PC-9 (cell line): ENCODE results near the gene OR8G5. TPM values are rescaled to one million over a fixed set of nuclear protein-coding genes. Genes with fewer than 3 reads are reported as not detected.

Experiments
- BruUV-seq: library from RNA; stranded (reverse); fragments of 400-500 nt; replicated peaks from 2 replicates; lab custom pipeline; 2021; lab: Mats Ljungman, UMichigan
- CTCF ChIA-PET: fragments of 300-600 bp; sonication (Branson Sonifier 250); formaldehyde crosslinking; loops from one replicate; lab custom pipeline; 2022; ENCODE audit warnings: antibody characterized with exemption; lab: Charles Lee
- POLR2A ChIA-PET: fragments of 300-600 bp; sonication (Branson Sonifier 250); formaldehyde crosslinking; loops from one replicate; lab custom pipeline; 2022; ENCODE audit warnings: antibody characterized with exemption; ENCODE audit not compliant: unreplicated experiment; lab: Charles Lee
- DNase-seq, 2 experiments: peaks; one replicate each; pipeline versions ENCODE4 v3.0.0 to v3.0.0-alpha.2; 2015 to 2022; ENCODE audit warnings: mixed read lengths in 1 of 2
- H2AFZ ChIP-seq: fragments of 200-600 bp; sonication (generic); 2 replicates; pipeline ENCODE4 v1.8.1; 2017; ENCODE audit warnings: antibody characterized with exemption
- H3F3A ChIP-seq: fragments of 200-600 bp; sonication (generic); 2 replicates; pipeline ENCODE4 v1.8.1; 2017; ENCODE audit warnings: antibody characterized with exemption, mild to moderate bottlenecking, low read depth; ENCODE audit not compliant: insufficient read depth
- H3K27ac ChIP-seq: fragments of 200-600 bp; sonication (generic); 2 replicates; pipeline ENCODE4 v1.6.1; 2016; ENCODE audit warnings: mixed run types
- H3K27me3 ChIP-seq: fragments of 200-600 bp; sonication (generic); 2 replicates; pipeline ENCODE4 v1.6.1; 2016; ENCODE audit warnings: low read depth, mixed run types; ENCODE audit not compliant: insufficient read depth
- H3K36me3 ChIP-seq: fragments of 200-600 bp; sonication (generic); 2 replicates; pipeline ENCODE4 v1.6.1; 2016; ENCODE audit warnings: low read depth, mixed run types
- H3K4me1 ChIP-seq: fragments of 200-600 bp; sonication (generic); replicated peaks from 2 replicates; pipeline ENCODE4 v1.6.1; 2016; ENCODE audit warnings: mixed run types; ENCODE audit not compliant: insufficient read depth
- H3K4me2 ChIP-seq: fragments of 200-600 bp; sonication (generic); 2 replicates; pipeline ENCODE4 v1.6.1; 2017; ENCODE audit warnings: mixed run types
- H3K4me3 ChIP-seq: fragments of 200-600 bp; sonication (generic); 2 replicates; pipeline ENCODE4 v1.6.1; 2016; ENCODE audit warnings: mixed run types
- H3K79me2 ChIP-seq: fragments of 200-600 bp; sonication (generic); 2 replicates; pipeline ENCODE4 v1.6.1; 2017; ENCODE audit warnings: low read depth, mixed run types
- H3K9me2 ChIP-seq: fragments of 200-600 bp; sonication (generic); 2 replicates; pipeline ENCODE4 v1.8.1; 2017; ENCODE audit warnings: mild to moderate bottlenecking; ENCODE audit not compliant: insufficient read depth
- H3K9me3 ChIP-seq: fragments of 200-600 bp; sonication (generic); 2 replicates; pipeline ENCODE4 v1.8.1; 2016; ENCODE audit warnings: low read depth; ENCODE audit not compliant: insufficient read depth
- H4K20me1 ChIP-seq: fragments of 200-600 bp; sonication (generic); 2 replicates; pipeline ENCODE4 v1.8.1; 2017; ENCODE audit not compliant: insufficient read depth
- CTCF ChIP-seq: fragments of 200-600 bp; sonication (generic); conservative IDR thresholded peaks from 2 replicates; pipeline ENCODE4 v1.6.1; 2017; ENCODE audit warnings: mixed run types, antibody characterized with exemption, mild to moderate bottlenecking, moderate library complexity
- EZH2 ChIP-seq: fragments of 200-600 bp; sonication (generic); IDR thresholded peaks from 2 replicates; pipeline ENCODE4 v1.8.0; 2017; ENCODE audit warnings: antibody characterized with exemption, low read depth
- intact Hi-C: fragments of 100-400 bp; cut with micrococcal nuclease; formaldehyde crosslinking; loops from one replicate; pipeline ENCODE4 v1.10.0; 2022; ENCODE audit not compliant: unreplicated experiment
- total RNA-seq: library from RNA; stranded (reverse); gene quantifications from 2 replicates; pipeline ENCODE4 v1.2.3, GENCODE V29; 2021

The OR8G5 gene
- total RNA-seq, 1 experiment from 2014 or later: not detected

- CTCF ChIA-PET: no interaction called here
- Histone ChIP-seq H3F3A (no peaks in the 10 kb centered on the region), H2AFZ (no peak overlapping the region), H3K4me1 (no peaks in the 10 kb centered on the region), H3K36me3 (no peaks in the 10 kb centered on the region), H3K27me3 (no peaks in the 10 kb centered on the region), H3K27ac (no peak overlapping the region), H3K9me2 (0 out of 2 replicates have a peak, but pooled peaks cover 2% of the 10 kb centered on the region), H3K4me2 (no peak overlapping the region), H3K79me2 (no peaks in the 10 kb centered on the region), H3K9me3 (no peaks in the 10 kb centered on the region), H3K4me3 (no peak overlapping the region), H4K20me1 (no peaks in the 10 kb centered on the region)
- TF ChIP-seq EZH2 (no peak), CTCF (no peak)
- no peak for DNase-seq
- intact Hi-C loops: no loop called here
- no TSS peak for BruUV-seq
- POLR2A ChIA-PET: no interaction called here
These were observed 38.5 kb downstream of the OR8G5 start for GRCh38 chr11:124294687-124295086.

GRCh38 chr11:124296016-124296415 lies 39.8 kb downstream of the OR8G5 start:
- ChIA-PET CTCF (no interaction called here), POLR2A (no interaction called here)
- Histone ChIP-seq H3K9me2 (0 out of 2 replicates have a peak, but pooled peaks cover 2% of the 10 kb centered on the region), H3K36me3 (no peaks in the 10 kb centered on the region), H3K79me2 (no peaks in the 10 kb centered on the region), H3K9me3 (no peaks in the 10 kb centered on the region), H2AFZ (no peak overlapping the region), H3K4me2 (no peak overlapping the region), H4K20me1 (no peaks in the 10 kb centered on the region), H3K27ac (no peak overlapping the region), H3F3A (no peaks in the 10 kb centered on the region), H3K4me1 (no peaks in the 10 kb centered on the region), H3K4me3 (no peak overlapping the region), H3K27me3 (no peaks in the 10 kb centered on the region)
- no TSS peak for BruUV-seq
- TF ChIP-seq EZH2 (no peak), CTCF (no peak)
- intact Hi-C loops: no loop called here
- no peak for DNase-seq

DNA sequence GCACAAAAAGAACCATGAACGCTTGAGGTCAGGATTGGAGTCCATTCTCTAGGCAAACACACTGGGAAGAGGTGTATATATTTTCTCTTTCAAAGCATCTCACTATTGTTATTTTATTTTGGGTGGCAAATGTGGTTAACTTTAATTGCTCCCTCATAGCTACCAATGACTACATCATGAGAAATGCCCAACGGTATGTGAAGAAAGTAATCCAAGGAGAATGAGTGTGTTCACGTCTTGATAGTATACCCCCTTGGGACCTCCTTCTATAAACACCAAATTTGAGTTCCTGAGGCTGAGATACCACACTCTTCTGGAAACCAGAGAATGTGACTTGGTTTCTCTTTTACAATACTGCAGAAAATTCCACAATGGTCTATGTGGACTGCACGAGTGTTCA lies 41.7 kb downstream of the OR8G5 start:
- no peak for TF ChIP-seq EZH2
- no peak for TF ChIP-seq CTCF
- Histone ChIP-seq H3K27me3 (no peaks in the 10 kb centered on the region), H4K20me1 (no peaks in the 10 kb centered on the region), H2AFZ (no peak overlapping the region), H3K4me1 (no peaks in the 10 kb centered on the region), H3K36me3 (no peaks in the 10 kb centered on the region), H3F3A (no peaks in the 10 kb centered on the region), H3K27ac (no peak overlapping the region), H3K4me2 (no peak overlapping the region), H3K9me2 (0 out of 2 replicates have a peak, but pooled peaks cover 2% of the 10 kb centered on the region), H3K9me3 (no peaks in the 10 kb centered on the region), H3K4me3 (no peak overlapping the region), H3K79me2 (no peaks in the 10 kb centered on the region)
- DNase-seq: no peak
- CTCF ChIA-PET: no interaction called here
- intact Hi-C loops: no loop called here
- BruUV-seq: no TSS peak
- POLR2A ChIA-PET: no interaction called here
